OCI-M2 (cell line): ENCODE measurements around the gene CCDC134.
"Not testable (repeated sequence)": the region's sequence is repeated elsewhere in the genome, so short reads cannot be mapped to it uniquely, and the experiment has no call there.

Experiments
- DNase-seq: peaks from one replicate; lab custom pipeline; 2025; ENCODE audit not compliant: unreplicated experiment; lab: John Stamatoyannopoulos, UW

Gene CCDC134

DNA sequence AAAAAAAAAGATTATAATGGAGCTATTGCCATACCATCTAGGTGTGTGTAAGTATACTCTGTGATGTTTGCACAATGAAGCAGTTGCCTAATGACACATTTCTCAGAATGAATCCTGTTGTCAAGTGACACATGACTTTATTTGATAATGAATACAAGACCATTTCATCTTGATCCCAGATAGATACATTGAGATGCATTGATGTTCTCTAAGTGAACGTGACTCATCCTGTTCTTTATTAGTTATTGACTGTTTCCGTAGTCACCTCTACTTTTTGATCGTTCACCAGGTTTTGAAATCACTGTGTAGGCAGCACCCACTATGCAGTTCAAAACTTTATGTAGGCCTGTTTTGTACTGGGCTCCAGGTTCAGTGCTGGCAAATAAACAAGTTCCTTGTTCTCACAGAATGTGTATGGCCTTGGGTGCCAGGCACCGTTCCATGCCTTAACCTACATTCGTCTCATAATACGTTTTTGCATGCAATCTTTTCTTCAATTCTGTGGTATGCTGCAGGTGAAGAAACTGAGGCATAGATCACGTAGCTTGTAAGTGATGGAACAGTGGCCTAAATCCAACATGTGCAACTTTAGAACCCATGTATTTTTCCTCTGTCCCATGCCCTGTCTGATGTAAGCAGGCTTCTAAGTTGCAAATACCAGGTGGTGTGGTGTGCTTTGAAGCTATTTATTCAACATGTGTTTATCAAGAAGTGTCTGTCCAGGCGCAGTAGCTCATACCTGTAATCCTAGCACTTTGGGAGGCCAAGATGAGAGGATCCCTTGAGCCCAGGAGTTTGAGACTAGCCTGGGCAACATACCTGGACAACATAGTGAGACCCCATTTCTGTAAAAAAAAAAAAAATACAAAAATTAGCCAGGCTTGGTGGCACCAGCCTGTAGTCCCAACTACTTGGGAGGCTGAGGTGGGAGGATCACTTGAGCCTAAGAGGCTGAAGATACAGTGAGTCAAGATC is 42.8 kb downstream of the CCDC134 start:
- DNase-seq: no peak

DNA sequence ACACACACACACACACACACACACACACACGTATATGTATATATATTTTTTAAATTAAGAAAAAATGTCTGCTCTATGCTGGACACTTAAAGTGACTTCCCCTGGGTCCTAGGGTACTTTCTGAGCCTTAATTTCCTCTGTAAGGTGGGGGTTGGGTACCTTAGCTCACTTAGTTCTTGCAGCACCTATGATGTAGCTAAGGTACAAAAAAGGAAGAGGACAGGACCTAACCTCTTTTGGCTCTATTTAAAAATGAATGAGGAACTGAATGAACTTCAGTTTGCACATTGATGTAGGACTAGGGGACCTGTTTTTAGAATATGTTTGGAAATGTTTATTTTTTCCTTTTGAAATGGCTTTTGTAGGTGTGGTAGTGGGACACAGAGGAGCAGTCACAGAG is 43.6 kb downstream of the CCDC134 start:
- DNase-seq: no peak

DNA sequence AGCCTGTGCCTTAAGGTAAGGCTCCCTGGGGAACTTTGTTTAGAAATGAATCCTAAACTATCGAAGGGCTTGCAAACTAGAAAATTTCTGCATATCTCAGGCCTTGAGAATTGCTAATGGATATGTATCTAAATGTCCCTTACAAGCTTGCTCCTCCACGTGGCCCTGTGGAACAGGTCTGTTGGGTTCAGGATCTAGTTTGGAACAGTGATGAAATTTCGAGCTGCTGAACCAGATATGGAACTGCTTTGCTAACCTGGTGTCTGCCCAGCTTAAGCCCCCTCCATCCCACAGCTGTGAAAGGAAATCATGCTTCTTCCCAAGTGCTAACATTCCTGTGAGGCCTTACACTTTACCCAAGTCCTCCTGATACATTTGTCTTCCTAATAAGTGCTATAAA is 44.0 kb downstream of the CCDC134 start:
- DNase-seq: no peak

DNA sequence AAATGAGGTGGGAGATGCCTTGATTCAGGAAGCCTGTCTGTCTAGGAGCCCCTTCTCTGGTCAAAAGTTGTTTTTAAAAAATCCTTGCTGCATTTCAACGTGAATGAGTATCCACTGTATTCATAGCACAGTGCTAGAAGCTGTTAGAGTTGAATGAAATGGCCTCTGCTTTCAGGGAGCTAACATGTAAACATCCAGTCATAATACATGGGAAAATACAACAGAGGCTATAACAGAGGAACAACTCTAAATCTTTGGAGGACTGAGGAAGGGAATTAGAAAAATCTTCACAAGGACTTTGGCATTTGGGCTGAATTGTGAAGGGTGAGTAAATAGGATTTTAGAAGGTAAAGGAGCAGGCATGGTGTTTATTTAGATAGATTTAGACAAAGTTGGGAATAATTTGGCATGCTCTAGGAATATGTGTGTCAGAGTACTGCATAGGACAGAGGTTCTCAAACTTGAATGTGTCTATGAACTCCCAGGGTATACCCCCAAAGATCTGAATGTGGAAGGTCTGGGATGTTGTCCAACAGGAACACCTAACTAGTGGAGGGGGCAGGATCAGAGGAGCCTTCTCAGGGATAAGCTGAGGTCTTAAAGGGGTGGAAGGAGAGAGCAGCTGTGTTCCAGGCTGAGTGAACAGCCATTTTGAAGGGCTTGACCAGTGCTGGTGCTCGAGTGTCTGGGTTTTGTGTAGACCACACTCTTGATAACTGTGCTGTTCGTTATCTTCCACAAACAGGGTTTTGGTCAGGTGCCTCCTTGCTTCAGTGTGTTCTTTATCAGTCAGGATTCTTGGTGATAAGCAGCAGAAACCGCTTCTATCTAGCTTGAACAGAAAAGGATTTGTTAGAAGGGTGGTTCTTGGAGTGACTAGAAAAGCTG is 45.1 kb downstream of the CCDC134 start:
- DNase-seq: peak; percentile 37

DNA sequence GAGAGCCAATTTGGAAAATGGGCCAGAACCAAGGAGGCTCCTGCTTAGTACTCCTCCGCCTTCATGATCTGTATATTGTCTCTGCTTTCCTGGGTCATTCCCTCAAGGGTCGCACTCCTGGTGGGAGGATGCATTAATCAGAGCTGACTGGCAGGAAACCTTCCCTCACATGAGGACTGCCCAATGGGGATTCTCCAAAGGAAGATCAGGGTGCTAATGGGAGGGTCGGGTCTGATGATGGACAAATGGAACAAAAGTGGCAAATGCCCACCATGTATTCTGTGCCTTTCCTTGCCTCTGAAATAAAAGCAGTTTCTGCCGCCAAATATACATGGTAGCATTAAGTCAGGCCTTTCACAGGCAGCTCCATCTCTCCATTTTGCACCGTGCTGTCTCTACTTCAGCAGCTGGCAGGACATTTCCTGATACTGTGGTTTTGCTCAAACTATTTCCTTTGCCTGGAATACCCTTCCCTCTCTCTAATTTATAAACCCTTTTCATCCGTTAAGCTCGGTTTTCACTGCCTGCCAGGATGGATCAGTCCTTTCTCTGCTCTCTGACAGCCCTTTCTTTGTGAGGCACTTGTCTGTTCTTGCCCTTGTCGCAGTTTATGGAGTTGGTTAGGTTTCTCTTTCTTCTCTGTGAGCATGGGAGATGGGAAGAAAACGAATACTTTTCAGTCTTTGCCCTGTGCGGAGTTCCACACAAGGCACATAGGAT is 45.9 kb downstream of the CCDC134 start:
- no peak for DNase-seq

DNA sequence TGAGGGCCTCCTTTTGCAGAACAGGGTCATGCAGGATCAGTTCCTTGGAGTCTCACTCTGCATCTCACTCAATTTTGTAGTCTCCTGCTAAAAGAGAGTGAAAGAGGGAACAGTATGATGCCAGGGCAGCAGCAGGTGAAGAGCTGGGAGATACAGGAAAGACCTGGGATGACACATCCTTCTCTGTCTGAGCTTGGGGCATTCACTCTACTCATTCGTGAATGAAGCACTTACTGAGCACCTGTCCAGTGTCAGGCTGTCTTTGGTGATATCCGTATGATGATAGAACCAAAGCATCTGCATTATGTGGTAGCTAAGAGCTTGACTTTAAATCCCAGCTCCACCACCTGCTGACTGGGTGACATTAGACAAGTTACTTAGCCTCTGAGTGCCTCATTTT is 46.8 kb downstream of the CCDC134 start:
- DNase-seq: no peak

DNA sequence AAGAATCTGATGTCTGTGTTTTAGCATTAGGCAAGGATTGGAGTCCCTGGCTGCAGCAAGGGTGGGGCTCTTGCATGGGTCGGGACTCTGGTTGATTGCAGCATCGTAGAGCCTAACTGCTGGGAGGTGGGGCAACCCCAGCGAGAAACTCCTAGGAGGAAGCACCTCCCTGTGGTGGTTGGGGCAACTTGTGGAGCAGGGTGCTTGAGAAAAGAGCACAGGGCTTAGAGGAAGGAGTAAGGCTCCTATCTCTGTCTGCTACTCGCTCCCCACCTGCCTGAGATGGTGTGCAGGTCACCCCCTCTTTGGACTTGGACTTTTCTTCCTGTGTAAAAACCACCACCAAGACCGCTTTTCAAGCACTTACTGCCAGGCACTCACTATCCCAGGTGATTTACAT is 48.0 kb downstream of the CCDC134 start:
- DNase-seq: no peak

DNA sequence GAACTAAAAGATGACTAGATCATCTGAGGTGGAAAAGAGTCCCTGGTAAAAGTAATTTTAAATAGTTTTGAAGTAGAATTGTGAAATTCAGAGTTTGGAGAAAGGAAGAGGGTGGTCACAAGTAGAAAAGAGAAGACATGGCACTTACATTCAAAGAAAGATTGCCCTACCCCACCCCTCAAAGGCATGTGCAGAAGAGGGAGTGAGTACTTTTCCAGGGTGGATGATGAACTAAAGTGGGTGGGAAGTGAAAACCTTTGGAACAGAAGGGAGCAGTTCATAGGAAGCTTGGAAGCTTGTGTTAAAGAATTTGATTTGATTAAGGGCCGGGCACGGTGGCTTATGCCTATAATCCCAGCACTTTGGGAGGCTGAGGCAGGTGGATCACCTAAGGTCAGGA is 56.0 kb downstream of the CCDC134 start:
- DNase-seq: no peak

DNA sequence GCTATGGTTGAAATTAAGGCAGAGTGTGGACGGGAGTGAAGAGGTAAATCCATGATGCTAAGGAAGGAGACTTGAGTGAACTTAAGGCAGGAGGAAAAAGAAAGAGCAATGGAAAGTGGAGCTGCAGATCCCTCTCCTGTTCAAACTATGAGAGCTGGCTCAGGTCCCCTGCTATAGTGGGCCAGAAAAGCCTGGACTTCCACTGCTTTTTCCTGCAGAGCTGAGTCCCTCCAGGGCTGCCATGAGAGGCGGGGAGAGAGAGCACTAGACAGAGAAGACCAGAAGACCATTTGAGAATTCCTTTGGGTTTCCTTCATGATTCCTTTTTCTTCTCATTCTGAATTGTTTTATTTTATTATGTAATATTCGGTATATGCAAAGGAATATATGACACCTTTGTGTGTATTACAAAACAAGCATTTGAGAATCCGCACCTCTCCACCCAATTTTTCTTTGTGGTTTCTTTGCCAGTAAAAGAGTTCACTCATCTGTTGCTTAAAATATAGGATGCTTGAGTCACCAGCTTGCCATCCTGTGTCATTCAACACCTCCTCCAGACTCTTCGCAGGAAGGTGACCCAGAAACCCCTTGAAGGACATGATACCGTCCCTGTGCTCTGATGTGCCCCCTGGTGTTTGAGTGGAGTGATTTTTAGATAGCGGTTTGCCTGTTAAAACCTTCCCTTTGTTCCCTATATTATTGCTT is 56.8 kb downstream of the CCDC134 start:
- DNase-seq: no peak

DNA sequence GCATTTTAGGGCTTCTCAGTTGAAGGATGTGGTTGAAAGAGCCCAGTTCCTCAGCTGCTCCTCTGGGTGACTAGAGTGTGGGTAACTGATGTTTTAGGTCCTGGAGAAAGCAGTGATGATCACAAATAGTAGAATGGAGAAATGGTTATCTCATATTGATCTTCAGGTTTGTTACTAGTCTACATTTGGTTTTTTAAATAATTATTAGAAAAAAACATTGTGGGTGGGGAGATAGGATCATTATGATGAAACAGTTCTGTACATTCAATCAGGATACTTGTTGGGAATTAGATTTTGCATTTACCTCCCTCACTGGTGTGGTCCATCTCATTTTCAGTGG is 57.4 kb downstream of the CCDC134 start:
- DNase-seq: no peak

DNA sequence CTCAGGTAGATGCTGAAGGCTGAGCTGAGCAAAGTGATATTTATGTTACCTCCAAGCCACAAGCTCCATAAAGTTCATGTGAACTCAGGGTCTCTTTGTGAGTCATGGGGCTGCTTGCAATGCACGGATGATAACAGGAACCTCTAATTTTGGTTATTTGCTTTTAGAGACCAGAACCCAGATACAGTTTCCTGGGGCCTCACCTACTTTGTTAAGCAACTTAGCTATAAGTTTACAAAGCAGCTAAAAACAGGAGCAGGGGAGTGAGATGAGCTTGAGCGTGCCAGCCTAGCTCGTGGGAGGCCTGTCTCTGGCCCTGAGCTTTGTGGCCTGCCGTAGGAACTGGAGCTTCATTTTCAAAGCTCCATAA is 61.7 kb downstream of the CCDC134 start:
- DNase-seq: no peak

DNA sequence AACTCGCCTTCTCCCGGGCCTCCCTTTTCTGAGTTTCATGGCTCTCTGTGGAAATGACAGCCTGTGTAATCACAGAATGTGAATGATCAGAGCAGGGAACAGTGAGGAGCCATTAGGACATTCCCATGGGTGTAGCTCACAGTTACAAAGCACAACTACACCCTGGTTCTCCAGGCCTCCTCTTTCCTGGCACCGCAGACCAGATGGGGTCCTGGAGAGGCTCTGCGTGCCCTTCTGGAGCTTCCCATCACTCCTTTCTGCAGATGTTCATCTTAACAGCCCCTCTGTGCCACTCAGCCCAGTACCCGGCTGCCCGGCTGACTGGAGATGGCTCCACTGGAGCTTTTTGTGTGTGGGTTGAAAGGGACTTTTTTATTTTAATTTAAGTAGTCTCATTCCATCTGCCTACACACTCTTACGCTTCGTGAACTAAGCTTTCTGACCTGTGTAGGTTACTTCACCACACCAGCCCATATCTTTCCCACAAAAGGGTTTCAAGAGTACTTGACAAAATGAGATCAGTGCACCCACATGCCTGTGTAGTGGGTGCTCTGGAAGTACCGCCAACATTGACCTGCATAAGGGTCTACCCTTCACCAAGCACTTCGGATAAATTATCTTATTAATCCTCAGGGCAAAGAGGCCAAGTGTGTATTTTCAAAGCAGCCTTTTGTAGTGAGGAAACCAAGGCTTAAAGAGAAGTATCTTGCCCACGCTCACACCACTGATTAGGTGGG is 62.2 kb downstream of the CCDC134 start:
- no peak for DNase-seq

DNA sequence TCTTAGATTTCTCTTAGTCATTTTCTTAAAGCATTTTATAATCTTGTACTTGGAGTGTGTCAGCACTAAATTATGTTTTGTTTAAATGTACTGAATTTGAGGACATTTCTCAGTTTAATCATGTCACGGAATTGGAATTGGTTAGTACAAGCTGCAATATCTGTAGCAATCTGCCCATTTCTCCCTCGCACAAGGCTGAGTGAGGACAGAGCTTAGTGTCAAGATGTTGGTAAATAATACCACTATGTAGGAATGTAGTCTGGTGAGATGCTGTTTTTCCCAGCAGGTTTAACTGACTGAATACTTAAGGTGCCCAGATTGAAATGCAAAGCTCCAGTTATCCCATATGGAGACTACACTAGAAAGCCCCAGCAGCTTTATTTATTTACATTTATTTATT is 63.0 kb downstream of the CCDC134 start:
- no peak for DNase-seq

DNA sequence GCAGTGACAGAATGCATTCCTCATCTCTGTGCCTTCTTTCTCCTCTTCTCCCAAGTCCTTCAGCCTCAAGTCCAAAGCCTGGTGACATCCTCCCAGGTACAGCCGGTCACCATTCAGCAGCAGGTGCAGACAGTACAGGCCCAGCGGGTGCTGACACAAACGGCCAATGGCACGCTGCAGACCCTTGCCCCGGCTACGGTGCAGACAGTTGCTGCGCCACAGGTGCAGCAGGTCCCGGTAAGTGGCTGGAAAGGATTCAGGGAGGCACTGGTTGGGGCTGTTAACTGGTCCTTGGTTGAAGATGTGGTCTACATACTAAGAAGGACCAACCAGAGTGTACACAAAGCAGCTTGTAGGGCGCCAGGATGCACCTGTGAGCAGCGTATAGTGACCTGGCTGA is 68.1 kb downstream of the CCDC134 start:
- no peak for DNase-seq

DNA sequence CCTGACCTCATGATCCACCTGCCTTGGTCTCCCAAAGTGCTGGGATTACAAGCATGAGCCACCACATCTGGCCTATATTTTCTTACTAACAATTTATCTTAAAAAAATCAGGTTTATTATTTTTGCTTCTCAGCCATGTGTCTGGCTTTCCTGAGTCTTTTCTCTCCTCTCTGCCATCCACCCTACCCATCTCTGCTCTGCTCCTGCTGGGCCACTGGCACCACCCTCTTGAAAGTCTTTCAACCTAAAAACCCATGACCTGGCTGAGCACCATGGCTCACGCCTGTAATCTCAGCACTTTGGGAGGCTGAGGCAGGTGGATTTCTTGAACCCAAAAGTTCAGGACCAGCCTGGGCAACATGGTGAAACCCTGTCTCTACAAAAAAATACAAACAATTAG is 69.6 kb downstream of the CCDC134 start:
- not testable (repeated sequence) for DNase-seq

DNA sequence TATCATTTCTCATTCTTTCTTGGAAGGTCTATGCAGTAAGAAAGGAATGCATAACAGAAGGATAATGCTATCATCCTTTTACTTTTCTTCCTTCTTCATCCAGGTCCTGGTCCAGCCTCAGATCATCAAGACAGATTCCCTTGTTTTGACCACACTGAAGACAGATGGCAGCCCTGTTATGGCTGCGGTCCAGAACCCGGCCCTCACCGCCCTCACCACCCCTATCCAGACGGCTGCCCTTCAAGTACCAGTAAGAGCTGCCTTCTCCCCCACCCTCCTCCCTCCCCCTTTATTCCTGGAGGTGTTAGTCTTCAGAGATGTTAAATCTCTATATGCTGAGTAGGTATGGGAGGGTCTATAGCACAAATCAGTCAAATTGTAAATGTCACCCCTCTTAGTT is 70.3 kb downstream of the CCDC134 start:
- DNase-seq: no peak

DNA sequence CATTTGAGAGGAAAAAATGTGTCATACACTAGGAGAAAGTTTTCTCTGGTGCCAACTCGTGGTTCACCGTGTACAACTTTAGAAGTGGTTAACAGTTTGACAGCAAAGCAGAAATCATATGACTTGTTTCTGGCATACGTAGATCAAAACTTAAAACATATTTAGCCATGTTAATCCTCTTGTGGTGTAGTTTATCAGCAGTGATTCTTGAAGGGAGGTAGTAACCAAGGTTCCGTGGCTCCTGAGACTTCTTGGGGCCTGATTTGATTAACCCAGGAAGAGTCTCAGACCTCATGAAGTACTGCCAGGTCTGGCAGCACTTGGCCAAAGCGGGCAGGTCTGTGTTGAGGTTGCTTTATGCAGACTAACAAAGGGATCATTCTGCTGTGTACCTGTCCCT is 72.9 kb downstream of the CCDC134 start:
- no peak for DNase-seq

DNA sequence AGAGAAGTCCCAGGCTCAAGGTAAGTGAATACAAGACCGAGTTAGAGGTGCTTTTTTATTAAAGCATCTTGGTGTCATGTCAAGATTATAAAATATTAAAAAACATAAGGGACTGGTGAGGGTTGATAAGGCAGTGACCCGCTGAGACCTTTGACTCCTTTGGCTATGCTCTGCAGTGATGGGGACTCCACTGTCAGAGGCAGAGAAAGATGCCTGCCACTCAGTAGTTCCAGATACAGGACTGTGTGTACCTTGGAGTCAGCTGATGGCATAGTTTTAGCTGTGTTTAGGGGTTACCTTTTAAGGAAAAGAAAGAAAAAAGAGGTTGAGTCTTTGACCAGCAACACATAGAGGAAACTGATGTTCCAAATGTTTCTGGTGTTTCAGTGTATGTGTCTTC is 73.6 kb downstream of the CCDC134 start:
- no peak for DNase-seq

DNA sequence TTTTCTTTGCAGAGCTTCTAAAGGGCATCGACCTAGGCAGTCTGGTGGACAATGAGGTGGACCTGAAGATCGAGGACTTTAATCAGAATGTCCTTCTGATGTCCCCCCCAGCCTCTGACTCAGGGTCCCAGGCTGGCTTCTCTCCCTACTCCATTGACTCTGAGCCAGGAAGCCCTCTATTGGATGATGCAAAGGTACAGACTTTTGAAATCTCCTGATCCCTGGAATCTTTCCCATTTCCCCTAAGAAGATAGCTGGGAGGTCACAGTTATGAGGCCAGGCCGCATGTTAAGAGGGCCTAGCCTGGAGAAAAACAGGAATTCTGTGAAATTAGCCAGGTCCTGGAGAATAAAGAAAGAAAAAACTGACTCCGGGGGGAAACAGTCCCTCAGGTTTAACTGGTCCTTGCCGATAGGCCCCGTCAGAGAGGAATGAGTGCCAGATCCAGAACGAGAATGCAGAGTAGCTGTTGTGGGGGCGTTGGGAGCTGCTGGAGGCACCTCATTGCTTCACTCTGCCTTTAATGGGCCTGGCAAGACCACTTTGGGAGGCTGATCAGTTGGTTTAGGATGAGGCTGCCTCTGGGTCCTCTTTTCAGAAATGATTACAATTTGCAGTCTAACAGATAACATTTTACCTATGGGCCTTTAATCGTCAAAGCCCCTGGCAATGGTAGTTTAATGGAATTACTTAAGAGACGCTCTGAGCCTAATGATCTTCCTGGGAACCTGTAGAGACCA is 75.2 kb downstream of the CCDC134 start:
- no peak for DNase-seq
